ENCODE measurements around the gene ARHGAP5.

Gene ARHGAP5

GRCh38 chr14:32077081-32078022 is at the start of gene ARHGAP5:
TSS of gene ARHGAP5 (plus strand) at chr14:32077304. CDS start at chr14:32090670, 13,366 bp downstream.
- peak; percentile 54 for DNase-seq

- peak; percentile 15 for DNase-seq
Observed at GRCh38 chr14:32028599-32028998, 48.5 kb upstream of the ARHGAP5 start.

GRCh38 chr14:32033543-32033942 is 43.6 kb upstream of the ARHGAP5 start:
- no peak for DNase-seq

GRCh38 chr14:32038876-32039275 is 38.2 kb upstream of the ARHGAP5 start:
- DNase-seq, result no peak

GRCh38 chr14:32039401-32040030 is 37.6 kb upstream of the ARHGAP5 start:
- DNase-seq, result no peak

- no peak for DNase-seq
Observed at GRCh38 chr14:32043624-32044023, 33.5 kb upstream of the ARHGAP5 start.

- DNase-seq, result no peak
Observed at GRCh38 chr14:32044454-32044853, 32.6 kb upstream of the ARHGAP5 start.

- no peak for DNase-seq
Observed at GRCh38 chr14:32047791-32048190, 29.3 kb upstream of the ARHGAP5 start.

GRCh38 chr14:32049361-32050088 is 27.6 kb upstream of the ARHGAP5 start:
- DNase-seq, result no peak

GRCh38 chr14:32050878-32051277 is 26.2 kb upstream of the ARHGAP5 start:
- DNase-seq, result peak; percentile 6

- DNase-seq, result no peak
Observed at GRCh38 chr14:32054536-32054935, 22.6 kb upstream of the ARHGAP5 start.

- DNase-seq, result no peak
Observed at GRCh38 chr14:32055175-32055574, 21.9 kb upstream of the ARHGAP5 start.

- DNase-seq, result no peak
Observed at GRCh38 chr14:32059702-32060101, 17.4 kb upstream of the ARHGAP5 start.

- no peak for DNase-seq
Observed at GRCh38 chr14:32064931-32065330, 12.2 kb upstream of the ARHGAP5 start.

- DNase-seq, result no peak
Observed at GRCh38 chr14:32068708-32069107, 8.4 kb upstream of the ARHGAP5 start.

- DNase-seq, result no peak
Observed at GRCh38 chr14:32070282-32070681, 6.8 kb upstream of the ARHGAP5 start.

- DNase-seq, result no peak
Observed at GRCh38 chr14:32072676-32073075, 4.4 kb upstream of the ARHGAP5 start.

GRCh38 chr14:32073537-32074189 is 3.4 kb upstream of the ARHGAP5 start:
- peak; percentile 92 for DNase-seq

GRCh38 chr14:32074887-32075572 is 2.1 kb upstream of the ARHGAP5 start:
- no peak for DNase-seq

- DNase-seq, result peak; percentile 44
Observed at GRCh38 chr14:32075672-32076277, 1.3 kb upstream of the ARHGAP5 start.

GRCh38 chr14:32076278-32077080 is 625 bp upstream of the ARHGAP5 start:
- peak; percentile 92 for DNase-seq

All from hematopoietic multipotent progenitor cell treated with erythropoietin and hydrocortisone succinate and interleukin-3 and kit ligand, for 6 days (in vitro differentiated cells).